ENCODE measurements around the gene TUBB6.
A peak's percentile ranks its signal among the peaks of the same experiment; 100 is the strongest.

Gene TUBB6

DNA sequence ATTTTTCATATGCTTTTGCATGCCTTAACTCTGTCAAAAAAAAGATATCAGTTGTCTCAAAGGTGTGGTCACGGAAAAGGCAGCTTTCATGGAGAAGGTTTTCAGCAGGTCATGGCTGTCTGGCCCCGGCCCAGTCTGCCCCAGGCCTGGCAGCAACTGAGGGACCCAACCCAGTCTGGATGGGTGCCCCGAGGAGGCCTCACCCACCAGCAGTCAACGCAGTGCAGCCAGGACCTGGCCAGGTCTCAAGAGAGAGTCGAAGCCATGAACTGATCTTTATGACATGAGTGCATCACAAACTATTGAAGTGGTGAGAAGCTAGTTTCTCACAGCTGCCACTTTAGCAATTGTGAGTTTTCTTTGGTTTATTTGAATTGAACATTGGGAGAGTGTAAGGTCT, 7.9 kb downstream of the TUBB6 start:
- no peak for DNase-seq

DNA sequence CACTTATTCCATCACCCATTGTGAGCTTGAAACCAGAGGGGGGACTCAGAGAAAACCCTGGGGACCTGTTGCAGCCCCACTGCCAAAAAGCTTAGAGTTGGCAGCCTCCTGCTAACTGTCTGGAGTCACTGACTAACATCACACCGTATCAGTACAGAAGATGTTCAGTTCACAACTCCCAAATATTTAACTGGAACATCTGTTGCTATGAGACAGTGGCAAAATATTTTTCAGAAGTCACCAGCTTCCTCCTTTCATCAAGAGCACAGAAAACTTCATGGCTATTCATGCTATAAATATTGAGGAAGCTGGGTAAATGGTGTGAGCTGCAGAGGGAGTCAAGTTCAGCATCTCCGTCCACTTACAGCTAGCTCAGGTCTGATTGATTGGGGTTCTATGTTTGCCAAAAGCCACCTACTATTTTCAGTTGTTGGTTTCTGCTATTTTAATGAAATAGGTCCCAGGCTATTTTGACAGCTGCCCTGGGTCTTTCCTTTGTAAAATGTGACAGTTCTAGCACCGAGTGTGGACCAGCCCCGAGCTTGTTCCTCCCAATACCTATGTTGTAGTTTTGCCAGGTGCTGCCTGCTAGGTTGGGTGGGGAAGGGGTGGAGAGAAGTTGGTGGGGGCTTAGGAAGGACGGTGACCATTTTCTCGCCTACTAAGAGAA, 9.8 kb downstream of the TUBB6 start:
- DNase-seq: no peak

DNA sequence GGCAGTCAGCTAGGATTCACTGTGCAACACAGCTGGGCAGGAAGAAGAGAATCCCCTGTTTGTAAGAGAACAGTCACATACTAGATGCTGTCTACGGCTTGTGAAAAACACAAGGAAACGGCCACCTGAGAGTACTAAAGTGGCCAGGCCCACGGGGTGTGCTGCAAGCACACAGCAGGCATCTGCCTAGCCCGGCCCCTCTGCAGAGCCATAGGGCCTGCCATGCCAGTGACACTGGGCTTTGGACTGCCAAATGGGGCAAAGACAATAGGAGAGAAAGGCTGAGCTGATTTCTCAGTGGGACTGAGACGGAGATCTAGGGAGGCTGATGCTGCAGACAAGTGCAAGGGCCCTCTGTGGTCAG, 10.3 kb downstream of the TUBB6 start:
- no peak for DNase-seq

DNA sequence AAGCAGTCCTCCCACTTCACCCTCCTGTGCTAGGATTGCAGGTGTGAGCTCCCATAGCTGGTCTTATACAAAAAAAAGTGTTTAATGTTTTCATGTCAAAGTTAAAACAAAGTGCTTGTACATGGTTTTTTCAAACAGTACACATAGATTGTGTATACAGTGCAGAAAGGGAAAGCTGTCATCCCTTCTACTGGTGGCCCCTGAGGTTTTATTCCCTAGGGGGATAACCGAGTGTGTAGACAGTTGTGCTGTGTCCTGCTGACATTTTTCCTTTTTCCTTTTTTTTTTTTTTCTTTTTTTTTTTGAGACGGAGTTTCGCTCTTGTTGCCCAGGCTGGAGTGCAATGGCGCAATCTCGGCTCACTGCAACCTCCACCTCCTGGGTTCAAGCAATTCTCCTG, 10.8 kb downstream of the TUBB6 start:
- DNase-seq: no peak

DNA sequence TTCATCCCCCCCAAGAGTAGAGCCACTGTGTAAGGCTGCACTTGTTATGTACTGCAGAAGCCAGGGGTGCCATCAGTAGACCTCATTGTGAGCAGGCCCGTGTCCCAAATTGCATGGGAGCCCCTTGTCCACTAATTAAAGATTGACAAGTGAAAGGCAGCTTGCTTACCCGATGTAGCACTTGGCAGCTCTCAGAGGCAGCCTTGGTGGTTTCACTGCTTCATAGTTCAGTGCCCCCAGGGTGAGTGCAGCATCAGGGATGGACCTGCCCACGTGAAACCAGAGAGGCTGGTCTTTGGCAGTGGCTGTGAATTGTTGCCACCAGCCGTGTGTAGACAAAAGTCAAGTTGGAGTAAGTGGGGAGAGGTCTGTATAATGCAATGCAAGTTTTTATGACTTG, 13.3 kb downstream of the TUBB6 start:
- DNase-seq: no peak

DNA sequence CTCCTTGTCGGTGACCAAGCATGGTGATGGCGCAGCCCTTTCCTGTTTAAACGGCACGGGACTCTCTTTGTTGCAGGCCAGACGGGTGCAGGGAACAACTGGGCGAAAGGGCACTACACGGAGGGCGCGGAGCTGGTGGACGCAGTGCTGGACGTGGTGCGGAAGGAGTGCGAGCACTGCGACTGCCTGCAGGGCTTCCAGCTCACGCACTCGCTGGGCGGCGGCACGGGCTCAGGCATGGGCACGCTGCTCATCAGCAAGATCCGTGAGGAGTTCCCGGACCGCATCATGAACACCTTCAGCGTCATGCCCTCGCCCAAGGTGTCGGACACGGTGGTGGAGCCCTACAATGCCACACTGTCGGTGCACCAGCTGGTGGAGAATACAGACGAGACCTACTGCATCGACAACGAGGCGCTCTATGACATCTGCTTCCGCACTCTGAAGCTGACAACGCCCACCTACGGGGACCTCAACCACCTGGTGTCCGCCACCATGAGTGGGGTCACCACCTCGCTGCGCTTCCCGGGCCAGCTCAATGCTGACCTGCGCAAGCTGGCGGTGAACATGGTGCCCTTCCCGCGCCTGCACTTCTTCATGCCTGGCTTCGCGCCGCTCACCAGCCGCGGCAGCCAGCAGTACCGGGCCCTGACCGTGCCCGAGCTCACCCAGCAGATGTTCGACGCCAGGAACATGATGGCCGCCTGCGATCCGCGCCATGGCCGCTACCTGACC, 17.1 kb downstream of the TUBB6 start:
- DNase-seq: no peak

DNA sequence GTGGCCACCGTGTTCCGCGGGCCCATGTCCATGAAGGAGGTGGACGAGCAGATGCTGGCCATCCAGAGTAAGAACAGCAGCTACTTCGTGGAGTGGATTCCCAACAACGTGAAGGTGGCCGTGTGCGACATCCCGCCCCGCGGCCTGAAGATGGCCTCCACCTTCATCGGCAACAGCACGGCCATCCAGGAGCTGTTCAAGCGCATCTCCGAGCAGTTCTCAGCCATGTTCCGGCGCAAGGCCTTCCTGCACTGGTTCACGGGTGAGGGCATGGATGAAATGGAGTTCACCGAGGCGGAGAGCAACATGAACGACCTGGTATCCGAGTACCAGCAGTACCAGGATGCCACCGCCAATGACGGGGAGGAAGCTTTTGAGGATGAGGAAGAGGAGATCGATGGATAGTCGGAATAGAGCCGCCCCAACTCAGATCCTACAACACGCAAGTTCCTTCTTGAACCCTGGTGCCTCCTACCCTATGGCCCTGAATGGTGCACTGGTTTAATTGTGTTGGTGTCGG, 17.7 kb downstream of the TUBB6 start:
- DNase-seq: no peak

DNA sequence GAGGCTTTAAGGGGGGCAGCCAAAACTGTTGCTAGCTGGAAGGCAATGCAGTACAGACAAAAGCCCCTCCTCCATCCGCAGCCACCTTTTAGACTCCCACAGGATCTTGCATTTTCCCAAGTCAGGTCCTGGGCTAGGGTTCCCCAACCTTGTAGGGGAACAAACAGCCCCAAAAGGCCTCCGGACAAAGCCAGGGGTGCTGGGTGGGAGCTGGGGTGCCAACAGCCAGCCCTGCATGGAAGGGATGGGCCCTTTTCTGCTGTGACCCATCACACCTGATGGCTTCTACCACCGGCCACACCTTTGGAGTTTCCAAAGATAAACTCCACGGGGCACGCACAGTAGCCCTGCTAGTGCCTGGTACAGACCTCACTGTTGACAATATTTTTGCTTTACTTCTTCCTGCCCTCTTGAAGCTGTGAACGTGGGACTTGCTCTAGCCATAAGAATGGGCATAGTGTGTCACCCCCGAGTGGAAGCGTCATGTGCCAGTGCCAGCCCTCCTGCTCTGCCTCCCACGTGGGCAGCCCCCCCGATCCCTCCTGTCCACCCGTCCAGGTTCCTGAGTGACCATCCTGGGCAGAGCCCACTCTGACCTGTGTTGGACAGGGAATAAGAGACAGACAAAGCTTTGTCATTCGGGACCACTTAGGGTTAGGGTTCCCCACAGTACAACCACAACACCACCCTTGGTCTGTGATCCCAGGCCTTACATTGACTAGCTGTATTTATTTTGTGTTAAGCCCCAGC, 18.8 kb downstream of the TUBB6 start:
- no peak for DNase-seq

DNA sequence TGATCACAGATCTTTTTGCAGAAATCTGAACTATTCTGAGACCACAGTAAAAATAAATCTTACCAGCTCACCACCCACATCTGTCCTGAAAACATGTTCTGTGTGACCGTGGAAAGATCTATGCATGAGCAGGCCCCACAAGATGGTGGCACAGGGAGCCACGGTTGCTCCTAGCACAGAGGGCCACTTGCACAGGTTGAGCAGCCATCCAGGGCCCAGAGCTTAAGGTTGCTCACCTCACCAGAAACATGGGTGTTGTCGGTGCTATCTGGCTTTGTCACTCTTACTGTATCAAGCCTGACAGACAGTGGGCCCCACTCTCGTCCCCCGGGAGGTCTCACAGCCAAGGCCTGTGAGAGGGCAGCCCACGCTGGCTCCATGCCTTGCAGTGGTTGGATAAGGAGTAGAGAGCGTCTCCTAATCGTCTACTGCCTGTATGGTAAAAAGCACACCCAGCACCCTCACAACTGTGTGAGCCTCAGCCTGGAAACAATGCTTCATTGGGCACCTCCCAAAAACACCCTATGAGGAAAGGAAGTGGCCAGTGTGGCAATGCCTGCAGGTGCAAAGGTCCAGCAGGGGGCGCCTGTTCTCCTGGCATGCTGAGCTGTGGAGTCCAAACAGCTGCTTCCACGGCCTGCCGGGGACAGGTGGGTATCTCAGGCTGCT, 19.6 kb downstream of the TUBB6 start:
- DNase-seq: peak; percentile 42

DNA sequence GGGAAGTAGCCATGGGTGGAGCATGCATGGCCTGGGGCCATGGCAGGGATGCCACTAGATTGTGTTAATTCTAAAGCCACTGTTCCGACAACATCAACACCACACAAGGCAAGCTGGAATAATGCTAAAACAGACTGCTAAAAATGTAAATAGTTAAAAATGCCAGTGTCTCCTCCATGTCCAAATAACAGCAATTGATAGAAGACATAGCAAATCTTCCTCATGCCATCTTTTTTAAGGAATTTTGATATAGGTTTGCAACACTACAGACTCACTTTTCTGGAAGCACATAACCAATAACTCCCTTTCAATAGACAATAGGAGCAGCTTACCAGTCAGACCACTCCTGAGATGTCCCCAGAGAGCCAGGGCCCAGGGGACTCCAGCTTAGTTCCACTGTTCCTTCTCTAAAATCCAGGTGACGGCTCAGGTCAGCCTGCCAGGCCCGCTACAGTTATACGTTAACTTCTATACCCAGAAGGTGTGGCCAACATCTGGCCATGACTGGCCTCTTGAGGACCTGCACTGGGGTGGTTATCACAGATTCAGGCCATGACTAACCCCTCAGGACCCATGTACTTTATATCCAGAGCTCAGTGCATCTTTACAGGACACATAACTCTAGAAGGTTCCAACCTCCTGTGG, 20.3 kb downstream of the TUBB6 start:
- DNase-seq: no peak

DNA sequence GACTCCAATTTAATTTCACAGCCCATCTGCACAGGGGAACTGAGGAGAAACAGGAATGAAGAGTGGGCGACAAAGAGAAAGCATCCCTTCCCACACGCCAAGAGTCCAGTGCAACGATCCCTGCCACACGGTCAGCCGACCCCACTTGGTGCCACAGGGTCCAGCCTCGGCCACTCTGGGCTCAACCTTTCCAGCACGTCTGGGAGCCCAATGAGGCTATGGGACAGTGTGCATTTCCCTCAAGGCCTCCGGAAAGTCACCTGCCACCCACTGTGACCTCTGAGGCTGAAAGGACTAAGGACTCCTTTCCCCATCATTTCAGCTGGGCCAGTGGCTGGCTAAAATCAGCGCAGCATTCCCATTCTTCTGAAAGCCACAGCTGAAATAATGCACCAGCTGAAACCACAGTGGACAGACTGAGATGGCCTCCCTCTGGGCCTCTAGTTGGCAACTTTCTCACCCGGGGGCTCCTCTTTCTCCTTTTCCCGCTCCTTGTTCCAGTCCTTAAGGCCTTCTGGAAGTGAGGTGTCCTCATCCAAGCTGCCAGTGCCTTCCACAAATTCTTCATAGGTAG, 21.2 kb downstream of the TUBB6 start:
- DNase-seq: no peak

DNA sequence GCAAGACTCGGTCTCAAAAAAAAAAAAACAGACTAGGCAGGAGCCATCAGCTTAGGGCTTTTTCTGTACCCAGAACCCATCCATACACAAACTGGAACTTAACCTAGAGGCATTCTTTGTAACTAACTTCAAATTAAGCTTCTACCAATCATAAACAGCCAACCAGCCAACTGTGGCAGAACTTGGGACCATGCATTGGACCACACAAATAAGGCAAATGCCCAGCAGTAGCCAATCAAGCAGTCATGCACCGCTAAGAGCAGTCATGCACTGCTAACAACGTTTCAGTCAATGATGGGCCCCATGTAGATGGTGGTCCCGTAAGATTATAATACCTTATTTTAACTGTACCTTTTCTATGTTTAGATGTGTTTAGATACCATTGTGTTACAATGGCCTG, 22.7 kb downstream of the TUBB6 start:
- no peak for DNase-seq

DNA sequence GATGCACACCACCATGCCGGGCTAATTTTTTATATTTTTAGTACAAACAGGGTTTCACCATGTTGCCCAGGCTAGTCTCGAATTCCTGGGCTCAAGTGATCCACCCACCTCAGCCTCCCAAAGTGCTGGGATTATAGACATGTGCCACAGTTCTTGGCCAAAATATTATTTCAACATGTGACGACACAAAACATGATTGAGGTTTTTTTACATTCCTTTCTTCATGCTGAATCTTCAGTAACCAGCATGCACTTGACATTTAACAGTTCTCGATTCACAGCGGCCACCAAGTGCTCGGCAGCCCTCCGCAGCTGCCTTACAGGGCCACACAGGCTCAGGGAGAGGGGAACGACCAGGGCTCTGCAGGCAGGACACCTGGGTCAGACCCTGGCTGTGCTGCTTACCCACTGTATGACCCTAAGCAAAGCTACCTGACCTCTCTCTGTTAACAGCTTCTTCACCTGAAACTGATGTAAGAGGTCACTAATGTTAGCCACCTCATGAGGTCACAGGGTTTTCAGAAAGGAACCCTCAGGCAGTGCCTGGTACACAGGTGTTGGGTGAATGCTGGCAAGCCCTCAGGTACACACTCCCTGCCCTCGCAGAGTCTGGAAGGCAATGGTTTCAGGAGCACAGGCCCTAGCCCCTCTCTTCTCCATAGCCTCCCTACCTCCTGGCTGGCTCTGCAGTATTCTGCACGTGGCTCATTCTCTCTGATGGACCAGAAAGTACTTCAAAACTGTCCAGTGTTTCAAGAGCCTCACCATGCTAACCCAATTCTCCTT, 25.7 kb downstream of the TUBB6 start:
- DNase-seq: no peak

DNA sequence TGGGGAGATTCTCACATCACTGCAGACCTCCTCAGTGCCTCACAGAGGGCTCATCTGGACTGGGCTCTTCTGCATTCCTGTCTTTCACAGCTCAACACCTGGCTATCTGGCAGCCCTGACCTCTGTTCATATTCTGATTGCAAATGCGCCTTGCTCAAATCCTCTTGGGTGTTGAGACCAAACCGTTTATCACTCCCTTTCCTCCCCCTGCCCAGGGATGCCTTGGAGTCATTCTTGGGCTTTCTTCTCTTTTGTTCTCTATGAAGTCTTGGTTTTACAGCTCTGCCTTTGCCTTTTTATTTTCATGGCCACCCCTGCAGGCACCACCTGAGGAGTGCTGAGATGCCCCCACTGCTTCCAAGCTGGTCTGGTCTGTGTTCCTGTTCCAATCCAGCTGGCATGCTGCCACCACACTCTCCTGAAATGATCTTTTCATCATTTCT, 26.3 kb downstream of the TUBB6 start:
- no peak for DNase-seq

DNA sequence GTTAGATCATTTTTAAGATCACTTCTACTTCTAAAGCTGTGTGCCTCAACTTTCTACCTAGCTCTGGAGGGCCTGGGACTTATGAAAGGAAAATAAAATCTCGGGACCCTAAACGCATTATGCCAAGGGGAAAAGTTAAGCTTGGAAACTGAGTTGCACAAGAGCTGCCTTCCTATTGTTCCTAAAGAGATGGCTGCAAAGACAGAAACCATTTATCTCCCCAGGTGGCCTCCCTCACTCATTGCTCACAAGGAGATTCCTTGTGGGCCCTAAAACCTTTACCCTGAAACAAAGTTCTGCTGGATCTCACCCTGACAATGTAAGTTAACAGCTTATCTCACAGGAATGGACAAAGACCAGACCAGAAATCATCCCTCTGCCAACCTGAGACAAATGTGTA, 26.8 kb downstream of the TUBB6 start:
- DNase-seq: no peak

DNA sequence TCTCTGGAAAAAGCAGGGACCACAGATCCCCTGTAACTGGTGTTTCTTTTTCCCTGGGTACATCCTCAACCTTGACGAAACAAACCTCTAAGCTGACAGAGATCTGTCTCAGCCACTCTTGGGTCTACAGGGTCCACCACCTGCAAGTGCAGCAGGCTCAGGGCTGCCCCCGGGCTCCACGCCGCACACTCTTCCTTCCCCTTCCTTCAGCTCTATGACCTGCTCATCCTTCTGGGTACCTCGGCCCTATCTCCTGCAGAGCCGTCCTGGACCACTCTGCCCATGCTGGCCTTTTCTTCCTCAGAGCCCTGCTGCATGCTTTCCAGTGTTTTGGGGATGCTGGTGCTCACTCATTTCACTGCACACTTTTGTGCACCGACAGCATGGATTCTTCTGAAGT, 27.5 kb downstream of the TUBB6 start:
- no peak for DNase-seq

DNA sequence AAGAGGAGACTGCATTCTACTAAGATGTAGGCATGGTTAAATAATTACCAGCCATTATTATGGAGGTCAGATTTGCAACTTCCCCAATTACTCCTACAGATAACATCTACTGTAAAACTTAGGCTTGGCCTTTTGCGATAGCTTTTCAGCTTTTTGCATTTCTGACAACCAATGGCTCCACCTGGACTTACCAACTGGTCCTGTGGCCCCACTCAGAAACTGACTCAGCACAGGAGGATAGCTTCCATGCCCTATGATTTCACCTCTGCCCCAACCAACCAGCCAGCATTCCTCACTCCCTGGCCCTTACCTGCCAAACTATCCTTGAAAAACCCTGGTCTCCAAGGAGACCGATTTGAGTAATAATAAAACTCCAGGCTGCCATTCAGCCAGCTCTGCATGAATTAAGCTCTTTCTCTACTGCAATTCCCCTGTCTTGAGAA, 28.2 kb downstream of the TUBB6 start:
- DNase-seq: no peak

DNA sequence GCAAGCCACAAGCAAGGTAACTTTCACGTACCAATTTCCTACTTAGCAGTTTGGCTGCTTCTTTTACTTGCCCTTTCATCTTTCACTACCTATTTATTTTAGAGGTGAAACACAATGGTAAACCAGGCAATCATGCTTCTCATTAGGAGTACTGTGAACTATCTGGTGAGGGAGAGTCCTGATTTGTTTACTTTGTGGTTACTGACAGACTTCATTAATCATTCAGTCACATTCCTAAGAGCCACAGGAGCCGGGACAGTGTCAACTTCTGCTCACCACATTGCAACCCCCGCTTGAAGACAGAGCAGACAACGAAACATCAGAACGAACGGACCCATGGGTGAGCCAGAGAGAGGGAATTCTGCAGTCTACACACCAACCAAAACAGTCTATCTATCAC, 28.8 kb downstream of the TUBB6 start:
- no peak for DNase-seq

DNA sequence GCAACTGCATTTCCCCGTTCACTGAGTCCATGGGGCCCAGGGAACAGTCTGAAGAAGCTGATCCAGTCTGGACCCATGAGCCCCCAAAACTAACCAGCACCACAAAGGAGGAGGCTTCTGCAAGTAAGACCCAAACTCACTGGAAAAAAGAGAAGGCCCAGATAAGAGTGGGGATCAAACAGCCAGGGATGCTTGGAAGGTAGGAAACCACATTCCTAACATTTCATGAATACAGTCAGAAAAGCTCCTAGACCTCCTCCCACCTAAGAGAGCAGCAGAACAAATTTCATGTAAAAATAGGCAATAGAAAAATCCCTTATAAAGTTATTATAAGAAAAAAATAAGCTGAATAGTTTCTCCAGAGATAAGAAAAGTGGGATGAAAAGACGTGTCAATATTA, 30.3 kb downstream of the TUBB6 start:
- no peak for DNase-seq

DNA sequence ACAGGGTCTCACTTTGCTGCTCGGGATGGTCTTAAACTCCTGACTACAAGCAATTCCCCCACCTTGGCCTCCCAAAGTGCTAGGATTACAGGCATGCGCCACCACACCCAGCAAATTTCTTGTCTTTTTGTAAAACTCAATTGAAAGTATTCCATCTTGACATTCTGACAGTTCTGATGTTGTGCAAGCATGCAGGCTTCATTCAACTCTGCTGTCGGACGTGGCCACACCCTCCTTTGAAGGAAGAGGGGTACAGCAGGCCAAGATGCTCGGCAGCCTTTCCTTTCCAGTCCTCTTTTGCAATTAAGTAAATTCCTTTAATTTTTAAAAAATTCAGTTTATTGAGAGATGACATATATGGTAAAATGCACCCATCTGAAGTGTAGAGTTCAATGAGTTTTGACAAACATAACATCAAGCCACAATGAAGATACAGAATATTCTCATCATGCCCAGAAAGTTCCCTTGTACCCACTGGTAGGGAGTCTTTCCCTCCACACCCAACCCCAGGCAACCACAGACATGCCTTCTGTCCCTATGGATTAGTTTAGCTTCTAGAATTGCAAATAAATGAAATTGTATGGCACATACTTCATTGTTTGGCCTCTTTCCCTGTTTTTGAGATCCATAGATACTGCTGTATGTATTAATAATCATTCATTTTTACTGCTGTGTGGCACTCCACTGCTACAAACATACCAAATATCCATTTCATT, 33.1 kb downstream of the TUBB6 start:
- DNase-seq: no peak

DNA sequence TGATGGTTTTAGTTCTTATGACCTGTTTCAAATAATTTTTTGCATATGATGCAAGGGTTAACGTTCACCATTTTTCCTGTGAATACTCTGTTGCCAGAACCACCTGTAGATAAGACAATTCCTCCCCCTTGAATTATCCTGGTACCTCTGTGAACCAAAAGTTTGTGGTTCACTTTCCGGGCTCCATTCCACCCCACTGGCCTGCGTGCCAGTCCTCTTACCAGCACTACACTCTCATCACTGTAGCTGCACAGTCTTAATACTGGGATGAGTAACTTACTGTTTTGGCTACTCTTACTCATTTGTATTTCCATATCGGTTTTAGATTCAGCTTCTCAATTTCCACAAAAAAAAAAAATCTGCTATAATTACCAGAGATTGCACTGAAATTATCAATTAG, 34.6 kb downstream of the TUBB6 start:
- no peak for DNase-seq
